Neural progenitor cell (in vitro differentiated cells): ENCODE results near the gene MAPRE2. TPM values are rescaled to one million over a fixed set of nuclear protein-coding genes. Genes with fewer than 3 reads are reported as not detected.

Source experiments
- DNase-seq: peaks from one replicate; pipeline ENCODE4 v3.0.0-alpha.2; 2016; ENCODE audit warnings: low spot score
- H2AFZ ChIP-seq: fragments of 200-600 bp; sonication (generic); replicated peaks from 2 replicates; pipeline ENCODE4 v1.6.1; 2016; ENCODE audit warnings: antibody characterized with exemption
- H3F3A ChIP-seq: fragments of 200-600 bp; sonication (generic); 2 replicates; pipeline ENCODE4 v1.6.1; 2016; ENCODE audit warnings: antibody characterized with exemption, low read depth
- H3K27ac ChIP-seq: fragments of 200-600 bp; sonication (generic); 2 replicates; pipeline ENCODE4 v1.5.1; 2016; ENCODE audit warnings: mild to moderate bottlenecking
- H3K27me3 ChIP-seq: fragments of 200-600 bp; sonication (generic); 2 replicates; pipeline ENCODE4 v1.6.1; 2016; ENCODE audit warnings: mild to moderate bottlenecking, moderate library complexity
- H3K36me3 ChIP-seq: fragments of 200-600 bp; sonication (generic); 2 replicates; pipeline ENCODE4 v1.5.1; 2016
- H3K4me1 ChIP-seq: fragments of 200-600 bp; sonication (generic); 2 replicates; pipeline ENCODE4 v1.6.1; 2016; ENCODE audit warnings: mixed run types
- H3K4me2 ChIP-seq: fragments of 200-600 bp; sonication (generic); 2 replicates; pipeline ENCODE4 v1.6.1; 2016
- H3K4me3 ChIP-seq: fragments of 200-600 bp; sonication (generic); 2 replicates; pipeline ENCODE4 v1.5.1; 2016
- H3K79me2 ChIP-seq: fragments of 200-600 bp; sonication (generic); 2 replicates; pipeline ENCODE4 v1.6.1; 2016; ENCODE audit warnings: low read depth
- H3K9ac ChIP-seq: fragments of 200-600 bp; sonication (generic); 2 replicates; pipeline ENCODE4 v1.6.1; 2016
- H3K9me3 ChIP-seq: fragments of 200-600 bp; sonication (generic); 2 replicates; pipeline ENCODE4 v1.5.1; 2016; ENCODE audit warnings: low read depth
- H4K20me1 ChIP-seq: fragments of 200-600 bp; sonication (generic); 2 replicates; pipeline ENCODE4 v1.6.1; 2016; ENCODE audit warnings: low read depth
- H3K27ac Mint-ChIP-seq: 3 replicates; pipeline ENCODE4 v1.8.0; 2021; ENCODE audit warnings: mixed read lengths
- H3K27me3 Mint-ChIP-seq: 2 replicates; pipeline ENCODE4 v1.8.0; 2022; ENCODE audit warnings: low read depth, mild to moderate bottlenecking, inconsistent platforms, moderate library complexity, mixed read lengths; ENCODE audit not compliant: insufficient read depth
- H3K36me3 Mint-ChIP-seq: 3 replicates; pipeline ENCODE4 v1.8.0; 2021; ENCODE audit warnings: mixed read lengths
- H3K4me1 Mint-ChIP-seq: 3 replicates; pipeline ENCODE4 v1.8.0; 2021; ENCODE audit warnings: mixed read lengths
- H3K4me3 Mint-ChIP-seq: 3 replicates; pipeline ENCODE4 v1.8.0; 2021; ENCODE audit warnings: mild to moderate bottlenecking, moderate library complexity, mixed read lengths
- H3K9me3 Mint-ChIP-seq: 3 replicates; pipeline ENCODE4 v1.8.0; 2020; ENCODE audit warnings: mixed read lengths
- CTCF ChIP-seq: fragments of 200-600 bp; sonication (generic); IDR thresholded peaks from 2 replicates; pipeline ENCODE4 v1.5.1; 2017; ENCODE audit warnings: antibody characterized with exemption, mild to moderate bottlenecking
- EZH2 ChIP-seq: fragments of 200-600 bp; sonication (generic); IDR thresholded peaks from 2 replicates; pipeline ENCODE4 v1.6.1; 2017; ENCODE audit warnings: antibody characterized with exemption, mild to moderate bottlenecking, moderate library complexity
- EZH2phosphoT487 ChIP-seq: fragments of 200-600 bp; sonication (generic); IDR thresholded peaks from 2 replicates; pipeline ENCODE4 v1.6.1; 2017; ENCODE audit warnings: antibody characterized with exemption
- total RNA-seq: library from RNA; depleted of rRNA; stranded (reverse); fragments of >200 nt; gene quantifications from 2 replicates; pipeline ENCODE4 v1.2.3, GENCODE V29; 2015; ENCODE audit warnings: low replicate concordance

The MAPRE2 gene
- total RNA-seq, 1 donor from 2014 or later, result 34.6 TPM

GRCh38 chr18:35050705-35051195 is 9.5 kb downstream of the MAPRE2 start:
- Histone ChIP-seq H3K9me3 (no peaks in the 10 kb centered on the region), H4K20me1 (peaks cover 5% of the 10 kb centered on the region), H3K79me2 (peaks cover 84% of the 10 kb centered on the region), H3K4me1 (peaks cover 22% of the 10 kb centered on the region), H3K27ac (peak overlapping the region; percentile 59), H3K9ac (no peak overlapping the region), H2AFZ (no peak overlapping the region), H3K27me3 (no peaks in the 10 kb centered on the region), H3K4me2 (peak overlapping the region; percentile 65), H3K4me3 (no peak overlapping the region), H3K36me3 (no peaks in the 10 kb centered on the region), H3F3A (peaks cover 8% of the 10 kb centered on the region)
- Mint-ChIP-seq H3K27ac (peak overlapping the region; percentile 55), H3K4me3 (no peak overlapping the region), H3K4me1 (peaks cover 21% of the 10 kb centered on the region), H3K27me3 (peaks cover 2% of the 10 kb centered on the region), H3K9me3 (peaks cover 9% of the 10 kb centered on the region), H3K36me3 (peaks cover 12% of the 10 kb centered on the region)
- no peak for DNase-seq
- TF ChIP-seq CTCF (no peak), EZH2phosphoT487 (no peak), EZH2 (no peak)

DNA sequence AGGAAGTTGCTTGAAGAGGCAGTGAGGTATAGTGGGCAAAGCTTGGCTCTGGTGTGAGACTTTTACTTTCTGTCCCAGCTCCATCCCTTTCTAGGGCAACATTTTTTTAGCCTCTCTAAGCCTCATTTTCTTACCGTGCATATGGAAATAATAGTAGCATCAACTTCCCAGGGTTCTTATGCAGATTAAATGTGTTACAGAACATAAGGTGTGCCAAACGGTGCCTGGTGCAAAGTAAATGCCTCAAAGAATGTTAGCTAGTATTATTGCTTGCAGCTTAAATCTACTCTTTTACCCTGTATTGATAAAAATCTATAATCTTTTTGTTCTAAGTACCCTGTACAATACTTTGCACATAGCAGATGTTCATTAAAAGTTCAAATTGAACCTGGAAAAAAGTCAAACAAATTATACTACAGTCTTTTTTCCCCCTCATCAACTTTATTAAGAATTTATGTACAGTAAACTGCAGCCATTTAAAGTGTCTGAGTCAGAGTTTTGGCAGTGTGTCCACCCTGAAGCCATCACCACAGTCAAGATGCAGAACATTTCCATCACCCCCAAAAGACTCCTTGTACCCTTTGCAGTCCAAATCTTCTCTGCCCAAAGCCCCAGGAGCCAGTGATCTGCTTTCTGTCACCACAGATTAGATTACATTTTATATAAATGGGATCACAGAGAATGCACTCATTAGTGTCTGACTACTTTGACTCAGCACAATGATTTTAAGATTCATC is 10.6 kb downstream of the MAPRE2 start:
- peaks cover 14% of the 10 kb centered on the region for H3K4me1 Mint-ChIP-seq
- H3K27ac Mint-ChIP-seq, result no peak overlapping the region
- H3K36me3 ChIP-seq, result no peaks in the 10 kb centered on the region
- H3F3A ChIP-seq, result peaks cover 8% of the 10 kb centered on the region
- H3K27me3 Mint-ChIP-seq, result peaks cover 2% of the 10 kb centered on the region
- TF ChIP-seq EZH2 (no peak), CTCF (no peak), EZH2phosphoT487 (no peak)
- H3K9ac ChIP-seq, result no peak overlapping the region
- H3K9me3 ChIP-seq, result no peaks in the 10 kb centered on the region
- H3K36me3 Mint-ChIP-seq, result peaks cover 12% of the 10 kb centered on the region
- no peak for DNase-seq
- H3K4me3 ChIP-seq, result no peak overlapping the region
- no peak overlapping the region for H2AFZ ChIP-seq
- H3K4me3 Mint-ChIP-seq, result no peak overlapping the region
- H3K79me2 ChIP-seq, result peaks cover 86% of the 10 kb centered on the region
- H3K27me3 ChIP-seq, result no peaks in the 10 kb centered on the region
- H3K4me2 ChIP-seq, result no peak overlapping the region
- H3K4me1 ChIP-seq, result peaks cover 15% of the 10 kb centered on the region
- no peaks in the 10 kb centered on the region for H4K20me1 ChIP-seq
- H3K9me3 Mint-ChIP-seq, result peaks cover 9% of the 10 kb centered on the region
- H3K27ac ChIP-seq, result no peak overlapping the region

DNA sequence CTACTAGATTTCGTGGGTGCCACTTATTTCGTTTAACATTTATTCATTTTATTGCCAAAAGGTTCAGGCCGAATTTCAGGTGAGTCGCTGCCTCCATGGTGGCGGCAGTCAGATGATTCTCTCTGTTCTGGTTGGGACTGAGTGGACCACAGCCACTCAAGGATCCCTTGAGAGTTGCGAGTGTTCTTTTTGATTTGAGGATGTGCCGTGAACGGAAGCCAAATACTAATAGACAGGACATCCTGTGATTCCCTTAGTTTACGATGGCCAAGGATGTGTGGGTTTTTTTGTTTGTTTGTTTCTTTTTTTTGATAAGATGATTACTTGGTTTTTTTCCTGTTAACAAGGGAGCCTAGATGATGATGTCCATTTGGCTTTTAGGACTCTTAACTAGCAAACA is 13.2 kb downstream of the MAPRE2 start:
- Mint-ChIP-seq H3K9me3 (peaks cover 5% of the 10 kb centered on the region), H3K27me3 (peaks cover 2% of the 10 kb centered on the region), H3K4me1 (peaks cover 11% of the 10 kb centered on the region), H3K4me3 (no peak overlapping the region), H3K36me3 (peaks cover 8% of the 10 kb centered on the region), H3K27ac (no peak overlapping the region)
- Histone ChIP-seq H3K4me3 (no peak overlapping the region), H3K36me3 (no peaks in the 10 kb centered on the region), H3K9ac (no peak overlapping the region), H3K27me3 (no peaks in the 10 kb centered on the region), H3F3A (peaks cover 8% of the 10 kb centered on the region), H4K20me1 (no peaks in the 10 kb centered on the region), H2AFZ (no peak overlapping the region), H3K4me2 (no peak overlapping the region), H3K4me1 (peaks cover 15% of the 10 kb centered on the region), H3K79me2 (peaks cover 79% of the 10 kb centered on the region), H3K9me3 (no peaks in the 10 kb centered on the region), H3K27ac (no peak overlapping the region)
- DNase-seq, result no peak
- TF ChIP-seq EZH2 (no peak), CTCF (no peak), EZH2phosphoT487 (no peak)
